GM21576 (cell line): ENCODE data around the gene ENOPH1.
A peak's percentile ranks its signal among the peaks of the same experiment; 100 is the strongest.

Source experiments
- ATAC-seq: cut with Tn5 transposase; IDR thresholded peaks from one replicate; pipeline ENCODE4 v1.9.1; 2021; ENCODE audit warnings: mild to moderate bottlenecking, moderate library complexity; ENCODE audit not compliant: unreplicated experiment

Gene ENOPH1

GRCh38 chr4:82425478-82425877, 4.9 kb upstream of the ENOPH1 start:
- ATAC-seq, result no peak

- ATAC-seq, result no peak
These were observed 1.8 kb upstream of the ENOPH1 start for GRCh38 chr4:82428526-82428968.

DNA sequence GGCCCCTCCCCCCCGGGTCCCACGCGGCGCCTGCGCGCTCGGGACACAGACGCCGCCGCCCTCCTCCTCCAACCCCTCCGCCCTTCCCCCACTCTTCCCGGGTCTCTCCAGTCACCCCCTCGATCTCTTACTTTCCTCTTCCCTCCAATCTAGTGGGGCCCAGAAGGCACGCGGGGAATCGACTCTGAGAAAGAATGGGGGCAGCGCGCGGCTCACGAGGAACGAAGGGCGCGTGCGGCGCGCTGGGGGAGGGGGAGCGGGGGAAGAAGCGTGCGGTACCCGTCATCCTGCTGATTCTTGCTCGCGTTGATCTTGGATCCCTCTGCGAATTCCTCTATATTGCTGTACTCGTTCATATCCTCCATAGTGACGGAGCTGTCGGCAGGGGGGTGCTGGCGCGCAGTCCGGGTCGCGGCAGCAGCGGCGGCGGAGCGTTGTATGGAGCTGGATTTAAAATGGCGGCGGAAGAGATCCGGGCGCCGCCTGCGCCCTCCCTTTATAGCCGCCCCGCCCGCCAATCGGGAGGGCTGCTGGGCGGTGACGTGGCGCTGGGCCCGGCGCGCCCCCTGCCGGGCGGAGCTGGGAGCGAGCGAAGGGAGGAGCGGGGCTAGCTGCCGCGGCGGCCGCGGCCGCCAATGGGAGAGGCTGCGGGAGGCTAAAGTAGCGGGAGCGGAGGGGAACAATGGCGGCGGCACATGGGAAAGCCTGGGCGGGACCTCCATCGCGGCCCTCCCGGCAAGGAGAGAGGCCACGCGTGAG, 1.2 kb upstream of the ENOPH1 start:
- peak; percentile 48 for ATAC-seq

DNA sequence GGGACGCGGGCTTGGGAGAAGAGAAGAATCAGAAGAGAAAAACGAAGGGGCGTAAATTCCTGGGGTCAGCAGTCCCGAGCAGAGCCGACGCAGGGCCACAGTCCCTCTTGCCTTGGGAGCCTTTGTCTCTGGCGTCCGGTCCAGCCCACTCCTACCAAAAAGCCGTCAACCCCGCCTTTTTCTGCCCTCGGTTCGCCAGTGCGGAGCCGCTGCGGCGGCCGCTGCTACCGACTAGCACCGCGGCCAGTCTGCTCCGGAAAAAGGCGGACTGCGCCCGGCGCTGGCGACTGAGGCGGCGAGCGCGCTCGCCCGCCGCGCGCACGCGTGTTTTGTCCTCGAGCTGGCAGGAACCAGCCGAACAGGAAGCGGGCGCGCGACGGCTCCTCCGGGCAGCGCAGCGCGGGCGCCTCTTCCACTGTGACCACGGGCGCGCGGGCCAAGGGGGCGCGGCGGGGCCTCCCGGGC, 630 bp upstream of the ENOPH1 start:
- no peak for ATAC-seq

- ATAC-seq, result peak; percentile 11
These were observed 765 bp downstream of the ENOPH1 start for GRCh38 chr4:82430964-82431745.

GRCh38 chr4:82431831-82432230, 1.4 kb downstream of the ENOPH1 start:
- ATAC-seq, result no peak

DNA sequence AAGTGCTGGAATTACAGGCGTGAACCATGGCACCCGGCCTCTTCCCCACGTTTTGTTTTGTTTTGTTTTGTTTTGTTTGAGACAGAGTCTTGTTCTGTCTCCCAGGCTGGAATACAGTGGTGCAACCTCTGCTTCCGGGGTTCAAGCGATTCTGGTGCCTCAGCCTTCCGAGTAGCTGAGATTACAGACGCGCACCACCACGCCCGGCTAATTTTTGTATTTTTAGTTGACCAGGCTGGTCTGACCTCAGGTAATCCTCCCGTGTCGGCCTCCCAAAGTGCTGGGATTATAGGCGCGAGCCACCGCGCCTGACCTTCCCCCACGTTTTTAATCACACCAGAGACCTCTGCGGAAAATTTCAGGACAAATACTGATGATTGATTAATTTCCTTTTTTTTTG, 2.2 kb downstream of the ENOPH1 start:
- ATAC-seq, result no peak

- ATAC-seq, result no peak
These were observed 3.4 kb downstream of the ENOPH1 start for GRCh38 chr4:82433791-82434190.

DNA sequence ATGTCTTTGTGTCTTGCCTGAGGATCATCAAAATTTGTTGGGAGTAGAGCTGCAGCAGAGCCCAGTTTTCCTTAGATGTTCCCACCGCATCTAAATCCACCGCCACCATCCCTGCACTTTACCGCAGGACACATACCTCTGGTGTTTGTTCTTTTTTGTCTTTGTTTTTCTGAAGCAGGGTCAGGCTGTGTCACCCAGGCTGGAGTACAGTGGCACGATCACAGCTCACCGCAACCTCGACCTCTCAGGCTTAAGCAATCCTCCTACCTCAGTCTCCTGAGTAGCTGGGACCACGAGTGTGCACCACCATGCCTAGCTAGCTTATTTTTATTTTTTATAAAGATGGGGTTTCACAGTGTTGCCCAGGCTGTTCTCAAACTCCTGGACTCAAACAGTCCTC, 4.6 kb downstream of the ENOPH1 start:
- no peak for ATAC-seq

DNA sequence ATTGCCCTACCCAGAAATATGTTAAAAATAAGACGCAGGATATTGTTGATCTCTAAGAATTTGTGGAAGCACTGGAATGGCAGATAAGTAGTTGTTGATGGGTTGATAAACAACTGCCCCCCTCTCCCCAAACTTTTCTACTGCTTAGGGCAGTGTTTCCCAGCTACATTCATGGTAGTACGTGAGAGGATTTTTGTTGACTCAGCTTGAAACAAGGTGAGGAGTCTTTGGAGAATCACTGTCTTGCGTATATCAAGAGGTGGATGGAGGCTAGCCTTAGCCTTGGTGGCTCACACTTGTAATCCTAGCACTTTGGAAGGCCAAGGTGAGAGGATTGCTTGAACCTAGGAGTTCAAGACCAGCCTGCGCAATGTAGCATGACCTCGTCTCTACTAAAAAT, 5.7 kb downstream of the ENOPH1 start:
- no peak for ATAC-seq

DNA sequence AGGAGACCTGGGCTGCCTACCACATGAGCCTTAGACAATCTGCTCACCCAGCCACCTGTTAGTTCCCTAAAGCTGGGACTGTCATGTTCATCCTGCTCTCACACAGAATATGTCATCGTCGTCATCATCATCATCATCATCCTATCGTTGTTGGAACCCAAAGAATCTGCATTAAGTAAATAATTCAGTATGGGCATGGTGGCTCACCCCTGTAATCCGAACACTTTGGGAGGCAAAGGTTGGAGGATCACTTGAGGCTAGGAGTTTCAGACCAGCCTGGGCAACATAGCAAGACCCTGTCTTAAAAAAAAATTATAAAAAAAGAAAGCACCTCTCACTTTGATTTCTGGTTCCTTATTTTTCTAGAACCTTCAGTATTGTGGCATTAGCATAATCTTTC, 6.4 kb downstream of the ENOPH1 start:
- no peak for ATAC-seq

- ATAC-seq, result no peak
These were observed 7.1 kb downstream of the ENOPH1 start for GRCh38 chr4:82437285-82438005.

DNA sequence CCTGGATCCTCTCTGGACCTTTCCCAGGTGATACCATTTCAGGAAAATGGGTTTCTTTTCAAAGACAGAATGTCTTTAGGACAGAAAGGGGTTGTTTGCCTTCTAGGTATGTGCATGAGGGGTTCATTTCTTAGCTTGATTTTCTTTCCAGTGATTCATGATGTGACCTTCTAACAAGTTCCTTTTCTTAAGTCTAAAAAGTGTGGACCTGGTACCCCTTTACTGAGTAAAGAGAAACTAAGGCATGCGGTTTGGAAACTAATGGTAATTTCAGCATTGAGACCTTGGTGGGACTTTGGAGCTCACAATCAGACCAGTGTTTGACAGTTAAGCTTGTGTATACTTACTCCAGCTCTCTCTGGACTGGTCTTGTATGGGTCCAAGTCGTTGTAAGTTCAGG, 8.7 kb downstream of the ENOPH1 start:
- ATAC-seq, result no peak

DNA sequence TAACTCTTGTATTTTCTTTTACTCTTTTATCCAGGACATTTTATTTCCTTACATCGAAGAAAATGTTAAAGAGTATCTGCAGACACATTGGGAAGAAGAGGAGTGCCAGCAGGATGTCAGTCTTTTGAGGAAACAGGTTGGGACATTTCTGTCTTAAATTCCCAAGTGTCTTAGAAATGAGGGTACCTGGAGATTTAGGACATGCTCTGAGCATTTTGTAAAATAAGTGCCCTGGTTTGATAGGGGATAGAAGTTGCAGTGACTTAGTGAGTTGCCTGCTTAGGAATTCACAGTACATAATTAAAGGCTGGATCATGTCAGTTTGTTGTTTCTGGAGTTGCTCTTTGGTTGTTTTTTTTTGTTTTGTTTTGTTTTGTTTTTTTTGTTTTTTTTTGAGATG, 17.5 kb downstream of the ENOPH1 start:
- no peak for ATAC-seq

DNA sequence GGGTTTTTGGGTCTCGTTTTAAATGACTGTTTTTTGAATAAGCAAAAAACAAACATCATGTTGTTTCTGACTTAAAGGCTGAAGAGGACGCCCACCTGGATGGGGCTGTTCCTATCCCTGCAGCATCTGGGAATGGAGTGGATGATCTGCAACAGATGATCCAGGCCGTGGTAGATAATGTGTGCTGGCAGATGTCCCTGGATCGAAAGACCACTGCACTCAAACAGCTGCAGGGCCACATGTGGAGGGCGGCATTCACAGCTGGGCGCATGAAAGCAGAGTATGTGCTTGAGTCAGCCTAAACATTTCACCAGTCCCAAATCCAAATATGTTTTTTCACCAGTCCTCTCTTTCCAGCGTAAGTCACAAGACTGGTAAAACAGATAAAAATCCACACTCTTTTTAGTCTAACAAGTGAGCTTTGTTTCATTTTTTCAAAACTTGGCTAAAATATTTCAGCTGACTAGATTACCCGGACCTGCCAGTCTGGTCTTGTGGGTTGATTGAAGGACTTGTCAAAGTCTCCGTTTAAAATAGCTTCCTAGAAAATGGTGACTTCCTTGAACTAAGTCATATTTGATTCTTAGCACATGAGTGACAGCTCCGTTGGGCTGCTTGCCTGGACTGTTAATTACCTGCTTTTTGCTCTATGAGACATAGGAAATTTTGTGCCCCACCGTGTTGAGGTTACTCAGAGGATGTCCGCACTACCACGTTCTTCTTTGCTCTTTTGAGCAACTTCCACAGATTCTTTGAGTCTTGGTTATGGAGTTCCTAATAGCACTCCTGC, 20.8 kb downstream of the ENOPH1 start:
- no peak for ATAC-seq

DNA sequence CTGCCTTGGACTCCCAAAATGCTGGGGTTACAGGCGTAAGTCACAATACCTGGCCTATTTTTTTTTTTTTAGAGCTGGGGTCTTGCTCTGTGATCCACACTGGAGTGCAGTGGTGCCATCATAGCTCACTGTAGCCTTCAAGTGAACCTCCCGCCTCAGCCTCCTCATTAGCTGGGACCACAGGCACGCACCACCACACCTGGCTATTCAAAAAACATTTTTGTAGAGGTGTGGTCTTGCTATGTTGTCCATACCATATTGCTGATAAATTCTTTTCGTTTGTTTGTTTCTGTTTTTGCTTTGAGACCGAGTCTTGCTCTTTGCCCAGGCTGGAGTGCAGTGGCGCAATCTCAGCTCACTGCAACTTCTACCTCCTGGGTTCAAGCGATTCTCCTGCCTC, 21.6 kb downstream of the ENOPH1 start:
- ATAC-seq, result no peak

- no peak for ATAC-seq
These were observed 26.9 kb downstream of the ENOPH1 start for GRCh38 chr4:82457266-82457665.

GRCh38 chr4:82458729-82459128, 28.3 kb downstream of the ENOPH1 start:
- ATAC-seq, result no peak

GRCh38 chr4:82461710-82462109, 31.3 kb downstream of the ENOPH1 start:
- ATAC-seq, result no peak

DNA sequence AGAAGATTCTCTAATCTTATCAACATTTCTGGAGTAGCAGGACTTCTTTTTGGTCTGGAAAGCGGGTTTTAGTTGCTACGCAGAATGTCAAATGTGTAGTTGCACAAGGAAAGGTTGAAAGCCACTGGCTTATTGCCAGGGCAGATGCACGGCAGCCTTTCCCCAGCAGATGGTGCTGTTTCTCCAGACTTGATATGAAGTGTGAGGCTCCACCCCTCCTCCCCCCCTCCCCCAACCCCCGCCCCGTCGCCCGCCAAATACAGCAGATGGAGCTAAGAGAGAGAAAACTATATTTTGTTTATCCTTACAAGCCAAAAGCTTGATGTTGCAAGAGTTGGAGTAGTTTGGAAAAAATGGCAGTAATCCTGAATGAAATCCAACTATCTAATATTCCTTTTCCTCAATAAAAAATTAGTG, 32.0 kb downstream of the ENOPH1 start:
- peak; percentile 74 for ATAC-seq

GRCh38 chr4:82463221-82463620, 32.8 kb downstream of the ENOPH1 start:
- no peak for ATAC-seq
